Measurements from ENCODE around the gene ZNF335.
"Not testable (repeated sequence)": the region's sequence is repeated elsewhere in the genome, so short reads cannot be mapped to it uniquely, and the experiment has no call there.

ZNF335 gene

DNA sequence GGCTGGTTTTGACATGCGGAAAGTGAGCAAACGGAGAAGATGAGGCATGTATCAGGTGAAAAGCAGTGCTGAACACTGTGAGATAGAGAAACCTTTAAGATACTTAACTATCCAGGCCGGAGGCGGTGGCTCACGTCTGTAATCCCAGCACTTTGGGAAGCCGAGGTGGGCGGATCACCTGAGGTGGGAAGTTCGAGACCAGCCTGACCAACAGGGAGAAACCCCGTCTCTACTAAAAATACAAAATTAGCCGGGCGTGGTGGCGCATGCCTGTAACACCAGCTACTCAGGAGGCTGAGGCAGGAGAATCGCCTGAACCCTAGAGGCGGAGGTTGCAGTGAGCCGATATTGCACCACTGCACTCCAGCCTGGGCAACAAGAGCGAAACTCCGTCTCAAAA lies 40.3 kb downstream of the ZNF335 start:
- DNase-seq, result not testable (repeated sequence)

DNA sequence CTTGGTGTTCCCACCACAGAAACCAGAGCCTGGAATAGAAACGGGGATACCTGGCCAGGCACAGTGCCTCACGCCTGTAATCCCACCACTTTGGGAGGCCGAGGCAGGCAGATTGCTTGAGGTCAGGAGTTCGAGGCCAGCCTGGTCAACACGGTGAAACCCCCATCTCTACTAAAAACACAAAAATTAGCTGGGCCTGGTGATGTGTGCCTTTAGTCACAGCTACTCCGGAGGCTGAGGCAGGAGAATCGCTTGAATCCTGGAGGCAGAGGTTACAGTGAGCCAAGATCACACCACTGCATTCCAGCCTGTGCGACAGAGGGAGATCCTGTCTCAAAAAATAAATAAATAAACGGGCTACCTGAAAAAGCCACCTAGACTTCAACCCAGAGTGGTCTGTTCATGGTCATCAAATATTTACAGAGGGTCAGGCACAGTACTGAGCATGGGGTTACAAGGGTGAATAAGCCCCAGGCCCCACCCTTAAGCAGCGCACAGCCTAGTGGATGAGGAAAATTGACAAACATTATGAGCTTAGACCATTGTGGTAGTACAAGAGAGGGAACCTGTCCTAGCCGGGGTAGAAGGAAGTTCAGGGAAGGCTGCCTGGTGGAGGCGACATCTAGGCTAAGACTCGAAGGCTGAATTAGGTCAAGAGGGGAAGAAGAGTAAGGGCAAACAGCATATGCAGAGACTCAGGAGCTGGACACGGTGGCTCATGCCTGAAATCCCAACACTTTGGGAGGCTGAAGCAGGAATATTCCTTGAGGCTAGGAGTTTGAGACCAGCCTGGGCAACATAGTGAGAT lies 44.7 kb downstream of the ZNF335 start:
- no peak for DNase-seq

DNA sequence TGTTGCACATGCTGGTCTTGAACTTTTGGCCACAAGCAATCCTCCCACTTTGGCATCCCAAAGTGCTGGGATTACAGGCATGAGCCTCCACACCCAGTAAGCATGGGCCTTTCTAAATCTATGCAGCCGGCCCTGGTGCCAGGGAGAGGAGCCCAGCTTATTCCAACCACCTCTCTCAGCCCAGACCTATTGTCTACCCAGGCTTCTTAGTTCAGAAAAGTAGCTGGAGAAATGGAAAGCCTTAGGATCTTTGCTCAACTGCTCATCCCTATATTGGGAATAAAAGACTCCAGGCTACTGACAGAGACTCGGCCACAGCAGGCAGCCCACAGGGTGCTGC lies 45.3 kb downstream of the ZNF335 start:
- DNase-seq, result no peak

- DNase-seq, result no peak
These were observed 46.0 kb downstream of the ZNF335 start for GRCh38 chr20:45925821-45926506.

- DNase-seq, result no peak
These were observed 47.4 kb downstream of the ZNF335 start for GRCh38 chr20:45924391-45925261.

- DNase-seq, result no peak
These were observed 50.4 kb downstream of the ZNF335 start for GRCh38 chr20:45921337-45922189.

DNA sequence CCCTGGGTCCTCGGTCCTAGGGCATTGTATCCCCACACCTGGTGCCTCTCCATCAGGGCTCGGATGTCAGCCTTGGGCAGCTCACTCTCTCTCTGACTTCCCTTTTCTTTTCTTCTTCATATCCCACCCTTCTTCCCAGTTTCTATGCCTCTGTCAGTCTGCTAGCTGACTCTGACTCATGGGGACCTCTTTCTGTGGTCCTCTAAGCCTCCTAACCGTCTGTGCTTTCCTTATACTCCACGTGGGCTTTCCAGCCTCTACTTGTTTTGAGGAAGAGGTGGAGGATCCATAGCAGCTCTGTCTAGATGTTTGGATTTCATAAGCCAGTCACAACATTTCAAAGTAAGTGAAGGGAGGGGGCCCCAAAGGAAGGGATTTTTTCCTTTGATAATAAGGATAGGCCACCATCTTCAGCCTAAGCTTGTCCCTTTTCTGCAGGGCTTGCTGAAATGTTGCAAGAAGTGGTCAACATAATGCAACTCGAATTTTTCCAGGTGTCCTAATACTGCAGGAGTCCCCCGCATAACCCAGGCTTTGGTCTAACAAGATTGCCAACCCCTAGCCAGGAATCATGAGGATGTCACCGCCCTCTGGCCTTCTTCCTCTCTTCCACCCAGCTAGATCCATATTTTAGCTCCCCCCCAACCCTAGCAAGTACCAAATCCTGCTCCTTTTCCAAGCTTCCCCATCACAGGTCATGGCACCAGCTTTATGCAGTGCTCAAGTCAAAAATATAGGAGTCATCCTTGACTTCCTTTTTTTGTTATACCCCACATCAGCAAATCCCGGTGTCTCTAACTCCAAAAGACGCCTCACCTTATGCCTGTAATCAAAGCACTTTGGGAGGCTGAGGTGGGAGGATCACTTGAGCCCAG lies 51.3 kb downstream of the ZNF335 start:
- DNase-seq, result no peak

- no peak for DNase-seq
These were observed 52.2 kb downstream of the ZNF335 start for GRCh38 chr20:45919542-45920399.

DNA sequence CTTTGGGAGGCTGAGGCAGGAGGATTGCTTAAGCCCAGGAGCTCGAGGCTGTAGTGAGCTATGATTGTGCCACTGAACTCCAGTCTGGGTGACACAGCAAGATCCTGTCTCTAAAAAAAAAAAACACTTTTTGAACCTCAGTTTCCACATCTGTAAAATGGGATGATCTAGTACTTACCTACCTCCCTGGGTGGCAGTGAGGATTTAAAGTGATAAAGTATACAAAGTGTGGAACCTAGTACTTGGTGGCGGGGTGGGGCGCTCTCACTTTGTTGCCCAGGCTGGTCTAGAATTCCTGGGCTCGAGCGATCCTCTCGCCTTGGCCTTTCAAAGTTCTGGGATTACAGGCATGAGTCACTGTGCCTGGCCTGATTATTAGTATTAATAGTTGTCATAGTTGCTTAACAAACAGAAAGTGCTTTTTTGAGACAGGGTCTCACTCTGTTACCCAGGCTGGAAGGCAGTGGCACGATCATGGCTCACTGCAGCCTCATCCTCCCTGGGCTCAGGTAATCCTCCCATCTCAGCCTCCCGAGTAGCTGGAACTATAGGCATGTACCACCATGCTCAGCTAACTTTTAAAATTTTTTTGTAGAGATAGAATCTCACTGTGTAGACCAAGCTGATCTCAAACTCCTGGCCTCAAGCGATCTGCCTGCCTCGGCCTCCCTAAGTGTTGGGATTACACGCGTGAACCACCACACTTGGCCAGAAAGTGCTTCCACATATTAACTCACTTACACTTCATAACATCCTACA lies 53.0 kb downstream of the ZNF335 start:
- DNase-seq, result no peak

- DNase-seq, result no peak
These were observed 53.7 kb downstream of the ZNF335 start for GRCh38 chr20:45918182-45918737.

GRCh38 chr20:45917790-45918141 lies 54.2 kb downstream of the ZNF335 start:
- DNase-seq, result no peak

DNA sequence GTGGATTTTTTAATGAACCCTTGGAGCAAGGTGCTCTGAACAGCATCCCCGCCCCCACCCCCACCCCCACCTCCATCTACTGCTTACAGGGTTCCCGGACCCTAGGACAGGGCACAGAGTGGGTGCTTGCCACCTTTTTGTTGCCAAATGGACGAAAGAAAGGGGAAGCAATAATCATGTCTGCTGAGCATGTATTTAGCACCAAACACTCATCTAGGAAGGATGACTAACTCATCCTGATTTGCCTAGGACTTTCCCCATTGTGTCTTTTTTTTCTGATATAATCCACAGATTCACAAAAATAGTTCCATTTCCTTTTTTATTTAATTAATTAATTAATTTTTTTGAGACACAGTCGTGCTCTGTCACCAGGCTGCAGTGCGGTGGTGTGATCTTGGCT lies 58.9 kb downstream of the ZNF335 start:
- DNase-seq, result no peak

DNA sequence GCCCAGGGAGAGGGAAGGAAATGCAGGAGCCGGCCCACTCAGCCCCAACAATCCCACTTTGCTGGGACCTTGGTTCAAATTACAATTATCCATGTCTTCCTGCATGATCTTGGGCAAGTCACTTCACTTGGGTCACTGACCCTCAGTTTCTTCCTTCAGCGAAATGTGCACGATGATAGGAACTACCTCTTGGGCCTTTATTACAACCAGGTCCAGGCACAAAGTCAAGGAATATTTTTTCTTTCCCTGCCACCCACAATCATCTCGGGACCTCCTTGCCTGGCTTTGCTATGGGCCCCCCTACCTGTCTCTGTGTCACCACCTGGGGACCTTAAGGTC lies 59.7 kb downstream of the ZNF335 start:
- DNase-seq, result no peak

GRCh38 chr20:45911486-45912343 lies 60.3 kb downstream of the ZNF335 start, which contains the start of gene PLTP:
TSS of gene PLTP (minus strand) at chr20:45912155. CDS start at chr20:45911452, 703 bp downstream.
- DNase-seq, result no peak

- no peak for DNase-seq
These were observed 61.1 kb downstream of the ZNF335 start for GRCh38 chr20:45910670-45911485.

GRCh38 chr20:45909817-45910669 lies 62.0 kb downstream of the ZNF335 start:
- DNase-seq, result no peak
